Pons (tissue), 1 donor: Measurements from ENCODE around the gene SAXO1.
"Not testable (repeated sequence)": the region's sequence is repeated elsewhere in the genome, so short reads cannot be mapped to it uniquely, and the experiment has no call there.

ENCODE experiments used
- DNase-seq: peaks from one replicate; pipeline ENCODE4 v3.0.0-alpha.2; 2016; ENCODE audit warnings: low spot score

Gene SAXO1

GRCh38 chr9:18970393-18970792 is 62.6 kb downstream of the SAXO1 start:
- DNase-seq: no peak

- DNase-seq: no peak
These were observed 63.9 kb downstream of the SAXO1 start for GRCh38 chr9:18969128-18969527.

- DNase-seq: no peak
These were observed 77.4 kb downstream of the SAXO1 start for GRCh38 chr9:18955626-18956025.

GRCh38 chr9:18951936-18952335 is 81.1 kb downstream of the SAXO1 start:
- DNase-seq: no peak

GRCh38 chr9:18947892-18948339 is 85.1 kb downstream of the SAXO1 start:
- no peak for DNase-seq

GRCh38 chr9:18942801-18943200 is 90.2 kb downstream of the SAXO1 start:
- DNase-seq: no peak

GRCh38 chr9:18941060-18941740 is 91.8 kb downstream of the SAXO1 start:
- DNase-seq: no peak

- no peak for DNase-seq
These were observed 93.1 kb downstream of the SAXO1 start for GRCh38 chr9:18939943-18940342.

- no peak for DNase-seq
These were observed 96.7 kb downstream of the SAXO1 start for GRCh38 chr9:18936094-18936871.

- DNase-seq: no peak
These were observed 97.5 kb downstream of the SAXO1 start for GRCh38 chr9:18935541-18935940.

GRCh38 chr9:18930611-18931010 is 102.4 kb downstream of the SAXO1 start:
- DNase-seq: not testable (repeated sequence)

- no peak for DNase-seq
These were observed 104.3 kb downstream of the SAXO1 start for GRCh38 chr9:18928711-18929110.

GRCh38 chr9:18926513-18926912 is 106.5 kb downstream of the SAXO1 start:
- DNase-seq: no peak

- DNase-seq: no peak
These were observed 107.1 kb downstream of the SAXO1 start for GRCh38 chr9:18925880-18926279.

GRCh38 chr9:18923671-18924430 is 109.2 kb downstream of the SAXO1 start:
- DNase-seq: no peak

GRCh38 chr9:18923167-18923566 is 109.8 kb downstream of the SAXO1 start:
- DNase-seq: no peak

GRCh38 chr9:18922161-18922885 is 110.7 kb downstream of the SAXO1 start:
- DNase-seq: no peak

- DNase-seq: no peak
These were observed 111.5 kb downstream of the SAXO1 start for GRCh38 chr9:18921366-18922075.

GRCh38 chr9:18920141-18921084 is 112.6 kb downstream of the SAXO1 start:
- no peak for DNase-seq

GRCh38 chr9:18911714-18912342 is 121.2 kb downstream of the SAXO1 start:
- DNase-seq: no peak
